GM12874 (cell line): ENCODE data around the gene CLIC3.
A peak's percentile ranks its signal among the peaks of the same experiment; 100 is the strongest.

Experiments
- TF ChIP-seq, protein P1 (sequence below): IDR thresholded peaks from 2 replicates; pipeline ENCODE4 v1.5.1; 2011; ENCODE audit warnings: low read depth, mild to moderate bottlenecking, control low read depth, low read length, moderate library complexity; ENCODE audit not compliant: insufficient read depth

CLIC3 gene

DNA sequence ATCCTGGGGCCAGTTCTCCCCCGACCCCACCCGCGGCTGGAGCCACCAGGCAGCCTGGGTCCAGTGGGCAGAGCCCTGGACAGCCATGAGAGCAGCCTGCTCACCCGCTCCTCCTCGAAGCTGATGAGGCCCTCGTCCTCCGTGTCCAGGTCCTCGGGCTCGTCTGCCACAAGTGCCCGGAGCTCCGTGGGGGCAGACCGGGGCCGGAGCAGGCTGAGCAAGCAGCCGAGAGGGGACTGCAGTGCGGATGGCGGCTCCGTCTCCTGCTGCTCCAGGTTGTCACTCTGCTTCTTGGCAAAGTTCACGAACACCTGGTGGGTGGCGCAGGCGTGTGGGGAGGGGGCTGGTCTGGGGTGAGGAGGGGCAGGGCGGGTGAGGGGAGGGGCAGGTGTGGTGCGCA is 11.9 kb upstream of the CLIC3 start:
- TF ChIP-seq, protein P1, sequence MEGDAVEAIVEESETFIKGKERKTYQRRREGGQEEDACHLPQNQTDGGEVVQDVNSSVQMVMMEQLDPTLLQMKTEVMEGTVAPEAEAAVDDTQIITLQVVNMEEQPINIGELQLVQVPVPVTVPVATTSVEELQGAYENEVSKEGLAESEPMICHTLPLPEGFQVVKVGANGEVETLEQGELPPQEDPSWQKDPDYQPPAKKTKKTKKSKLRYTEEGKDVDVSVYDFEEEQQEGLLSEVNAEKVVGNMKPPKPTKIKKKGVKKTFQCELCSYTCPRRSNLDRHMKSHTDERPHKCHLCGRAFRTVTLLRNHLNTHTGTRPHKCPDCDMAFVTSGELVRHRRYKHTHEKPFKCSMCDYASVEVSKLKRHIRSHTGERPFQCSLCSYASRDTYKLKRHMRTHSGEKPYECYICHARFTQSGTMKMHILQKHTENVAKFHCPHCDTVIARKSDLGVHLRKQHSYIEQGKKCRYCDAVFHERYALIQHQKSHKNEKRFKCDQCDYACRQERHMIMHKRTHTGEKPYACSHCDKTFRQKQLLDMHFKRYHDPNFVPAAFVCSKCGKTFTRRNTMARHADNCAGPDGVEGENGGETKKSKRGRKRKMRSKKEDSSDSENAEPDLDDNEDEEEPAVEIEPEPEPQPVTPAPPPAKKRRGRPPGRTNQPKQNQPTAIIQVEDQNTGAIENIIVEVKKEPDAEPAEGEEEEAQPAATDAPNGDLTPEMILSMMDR: no peak

DNA sequence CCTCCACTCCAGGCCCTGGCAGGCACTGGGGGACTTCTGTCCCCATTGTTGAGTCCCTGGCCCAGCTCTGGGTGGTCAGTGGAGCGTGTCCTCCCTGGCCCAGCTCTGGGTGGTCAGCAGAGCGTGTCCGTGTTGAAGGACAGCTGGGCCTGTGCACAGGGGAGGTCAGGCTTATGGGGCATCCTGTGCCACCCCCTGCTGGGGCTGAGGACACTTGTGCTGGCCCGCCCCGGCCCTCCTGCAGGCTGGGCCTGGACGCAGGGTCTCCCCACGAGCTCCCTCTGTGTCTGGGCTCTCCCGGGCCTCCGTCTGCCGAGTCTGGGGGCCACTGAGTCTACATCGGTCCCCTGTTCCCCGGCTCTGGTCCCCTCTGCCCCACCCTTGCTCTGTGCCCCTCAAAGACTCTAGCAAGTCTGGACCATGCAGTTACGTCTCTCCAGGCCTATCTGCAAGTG is 11.5 kb upstream of the CLIC3 start:
- TF ChIP-seq, protein P1: no peak

DNA sequence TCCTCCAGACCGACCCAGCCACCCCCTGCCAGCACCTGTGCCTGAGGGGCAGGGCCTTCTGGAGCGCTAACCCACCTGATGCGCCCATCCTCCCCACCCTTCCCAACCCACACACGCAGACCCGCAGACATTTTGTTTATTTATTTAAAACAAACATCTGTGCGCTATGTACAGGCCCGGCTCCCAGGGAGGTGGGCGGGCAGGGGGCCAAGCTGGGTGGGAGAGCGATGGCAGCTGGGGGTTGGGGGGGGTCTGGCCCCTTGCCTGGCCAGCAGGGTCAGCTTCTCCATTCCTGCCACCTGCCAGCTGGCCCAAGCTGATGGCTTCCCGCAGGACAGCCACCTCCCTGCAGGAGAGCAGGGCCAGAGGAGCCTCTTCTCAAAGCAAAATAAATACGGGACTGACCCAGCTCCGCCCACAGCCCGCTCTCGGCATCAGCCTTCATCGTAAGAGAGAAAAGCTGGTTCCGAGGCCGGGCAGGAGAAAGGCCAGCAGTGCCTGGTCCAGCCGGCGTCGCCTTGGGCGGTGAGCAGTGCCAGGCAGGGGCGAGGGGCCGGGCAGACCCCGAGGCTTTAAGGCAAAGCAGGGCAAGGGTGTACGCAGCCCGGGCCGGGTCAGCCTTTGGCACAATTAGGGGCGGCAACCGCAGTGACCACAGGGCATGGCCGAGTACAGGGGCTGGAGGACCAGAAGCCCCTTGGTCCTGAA is 10.9 kb upstream of the CLIC3 start:
- TF ChIP-seq, protein P1: no peak

DNA sequence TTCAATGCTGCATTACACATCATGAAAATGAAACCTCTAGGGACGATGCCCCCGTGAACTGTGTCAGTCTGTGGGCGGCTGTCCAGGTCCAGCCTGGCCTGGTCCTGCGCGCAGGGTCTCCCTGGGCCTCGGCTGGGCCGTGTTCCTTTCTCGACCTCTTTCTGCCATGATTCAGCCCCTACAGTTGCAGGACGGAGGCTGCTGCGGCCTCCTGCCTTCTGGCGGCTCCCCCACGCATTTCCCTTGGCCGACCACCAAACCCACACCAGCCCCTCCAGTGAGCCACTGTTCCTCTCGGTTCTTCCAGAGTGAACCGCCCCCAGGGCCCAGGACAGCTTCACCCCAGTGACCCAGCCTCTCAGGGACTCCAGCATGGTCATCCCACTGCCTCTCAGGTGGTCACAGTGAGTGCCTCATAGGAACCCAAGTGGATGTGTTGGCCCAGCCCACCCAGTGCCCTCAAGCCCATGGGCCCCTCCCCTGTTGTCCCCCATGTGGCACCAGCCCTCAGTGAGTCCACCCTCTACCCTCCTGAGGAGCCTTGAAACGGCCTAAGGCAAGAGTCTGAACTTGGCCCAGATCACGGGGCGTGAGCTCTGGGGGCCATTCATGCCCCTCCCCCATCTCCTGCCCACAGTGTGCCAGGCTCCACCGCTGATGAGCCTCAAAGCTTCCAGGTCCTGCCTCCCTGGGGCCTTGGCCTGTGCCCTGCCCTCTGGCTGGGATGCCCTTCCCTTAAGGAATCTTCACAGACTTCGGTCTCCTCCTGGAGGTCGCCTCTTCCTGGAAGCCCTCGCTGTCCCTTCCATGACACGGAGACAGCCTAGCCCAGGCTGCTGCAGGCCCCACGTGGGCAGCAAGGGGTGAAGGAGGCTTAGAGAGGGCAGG is 10.0 kb upstream of the CLIC3 start:
- TF ChIP-seq, protein P1: no peak

DNA sequence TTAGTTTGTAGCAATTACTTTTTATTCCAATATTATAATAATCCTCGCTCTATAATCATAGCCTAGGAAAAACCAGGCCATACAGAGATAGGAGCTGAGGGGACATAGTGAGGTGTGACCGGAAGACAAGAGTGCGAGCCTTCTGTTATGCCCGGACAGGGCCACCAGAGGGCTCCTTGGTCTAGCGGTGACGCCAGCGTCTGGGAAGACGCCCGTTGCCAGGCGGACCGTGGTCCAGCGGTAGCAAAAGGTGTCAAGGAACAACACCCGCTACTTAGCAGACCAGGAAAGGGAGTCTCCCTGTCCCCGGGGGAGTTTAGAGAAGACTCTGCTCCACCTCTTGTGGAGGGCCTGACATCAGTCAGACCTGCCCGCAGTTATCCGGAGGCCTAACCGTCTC is 7.9 kb upstream of the CLIC3 start:
- TF ChIP-seq, protein P1: peak; percentile 34

DNA sequence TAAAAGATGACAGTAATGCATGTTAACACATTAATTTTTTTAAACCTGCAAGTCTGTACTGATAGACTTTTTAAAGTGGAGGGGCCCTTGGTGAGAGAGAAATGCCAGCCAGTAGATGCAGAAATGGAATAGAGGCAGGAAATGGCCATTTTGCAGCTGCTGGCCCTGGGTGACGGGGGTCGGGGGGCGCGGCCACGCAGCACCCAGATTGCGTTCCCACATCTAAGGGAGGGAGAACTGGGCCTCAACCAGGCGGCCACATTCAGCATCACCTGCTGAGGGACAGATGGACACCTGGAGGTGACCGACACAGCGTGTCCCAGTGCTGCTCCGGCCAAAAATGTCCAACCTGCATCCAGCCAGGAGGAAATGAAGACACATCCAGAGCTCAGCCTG is 6.3 kb upstream of the CLIC3 start:
- TF ChIP-seq, protein P1: no peak

DNA sequence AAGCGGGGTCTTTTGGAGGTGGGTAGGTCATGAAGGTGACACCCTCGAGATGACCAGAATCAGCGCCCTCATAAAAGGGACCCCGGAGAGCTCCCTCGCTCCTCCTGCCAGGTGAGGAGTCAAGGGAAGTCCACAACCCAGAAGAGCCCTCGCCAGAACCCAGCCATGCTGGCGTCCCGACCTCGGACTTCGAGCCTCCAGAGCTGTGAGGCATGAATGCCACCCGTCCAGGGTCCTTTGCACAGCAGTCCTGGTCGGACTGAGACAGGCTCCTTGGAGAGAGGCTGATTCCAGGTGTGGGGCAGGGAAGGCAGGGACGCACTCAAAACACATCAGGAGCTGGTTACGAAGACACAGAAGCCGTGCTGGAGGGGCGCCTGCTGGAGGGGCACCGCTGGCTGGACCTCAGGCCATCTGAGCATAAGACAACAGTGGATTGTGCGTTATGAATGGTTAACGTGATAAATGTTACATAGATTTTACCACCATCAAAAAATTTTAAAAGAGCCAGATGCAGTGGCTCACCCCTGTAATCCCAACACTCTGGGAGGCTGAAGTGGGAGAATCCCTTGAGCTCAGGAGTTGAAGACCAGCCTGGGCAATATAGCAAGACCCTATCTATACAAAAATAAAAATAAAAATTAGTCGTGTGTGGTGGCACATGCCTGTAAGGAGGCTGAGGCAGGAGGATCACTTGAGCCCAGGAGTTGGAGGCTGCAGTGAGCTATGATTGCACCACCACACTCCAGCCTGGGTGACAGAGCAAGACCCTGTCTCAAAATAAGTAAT is 5.7 kb upstream of the CLIC3 start:
- TF ChIP-seq, protein P1: no peak
